NCI-H2107 (cell line): Measurements from ENCODE around the gene PPP4R4.
"Not testable (repeated sequence)": the region's sequence is repeated elsewhere in the genome, so short reads cannot be mapped to it uniquely, and the experiment has no call there.

ENCODE experiments used
- DNase-seq: peaks from one replicate; lab custom pipeline; 2025; lab: John Stamatoyannopoulos, UW

PPP4R4 gene

DNA sequence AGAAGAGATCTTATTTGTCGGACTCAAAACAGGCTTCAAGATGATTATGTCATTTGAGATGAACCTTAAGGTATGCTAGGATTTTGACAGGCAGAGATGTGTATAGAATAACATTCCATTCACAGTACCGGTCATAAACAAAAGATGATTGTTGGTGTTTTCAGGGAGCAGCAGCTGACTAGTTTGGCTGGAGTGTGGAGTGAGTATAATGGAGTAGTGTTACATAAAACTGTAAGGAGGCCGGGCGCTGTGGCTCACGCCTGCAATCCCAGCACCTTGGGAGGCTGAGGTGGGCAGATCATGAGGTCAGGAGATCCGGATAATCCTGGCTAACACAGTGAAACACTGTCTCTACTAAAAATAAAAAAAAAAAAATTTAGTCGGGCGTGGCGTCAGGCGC, 95.0 kb downstream of the PPP4R4 start:
- no peak for DNase-seq

DNA sequence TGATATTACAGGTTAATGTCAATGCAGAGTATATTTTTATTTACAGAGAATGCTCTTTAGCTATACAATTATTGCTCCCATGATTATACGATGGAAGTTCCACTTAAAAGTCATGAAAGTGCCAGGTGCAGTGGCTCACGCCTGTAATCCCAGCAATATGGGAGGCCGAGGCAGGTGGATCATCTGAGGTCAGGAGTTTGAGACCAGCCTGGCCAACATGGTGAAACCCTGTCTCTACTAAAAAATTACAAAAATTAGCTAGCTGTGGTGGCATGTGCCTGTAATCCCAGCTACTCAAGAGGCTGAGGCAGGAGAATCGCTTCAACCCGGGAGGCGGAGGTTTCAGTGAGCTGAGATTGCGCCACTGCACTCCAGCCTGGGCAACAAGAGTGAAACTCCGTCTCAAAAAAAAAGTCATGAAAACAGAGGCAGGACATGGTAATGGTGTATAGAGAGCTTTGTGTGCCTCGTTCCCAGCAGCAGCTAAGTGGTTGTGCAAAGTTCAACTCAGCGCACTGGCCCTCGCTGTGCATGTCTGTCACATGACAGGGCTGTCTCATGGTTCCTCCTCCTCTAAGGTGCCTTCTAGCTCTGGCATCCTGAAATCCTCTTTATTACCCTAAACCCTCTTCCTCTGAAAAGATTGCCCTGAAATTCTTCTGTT, 102.9 kb downstream of the PPP4R4 start:
- DNase-seq, result not testable (repeated sequence)

DNA sequence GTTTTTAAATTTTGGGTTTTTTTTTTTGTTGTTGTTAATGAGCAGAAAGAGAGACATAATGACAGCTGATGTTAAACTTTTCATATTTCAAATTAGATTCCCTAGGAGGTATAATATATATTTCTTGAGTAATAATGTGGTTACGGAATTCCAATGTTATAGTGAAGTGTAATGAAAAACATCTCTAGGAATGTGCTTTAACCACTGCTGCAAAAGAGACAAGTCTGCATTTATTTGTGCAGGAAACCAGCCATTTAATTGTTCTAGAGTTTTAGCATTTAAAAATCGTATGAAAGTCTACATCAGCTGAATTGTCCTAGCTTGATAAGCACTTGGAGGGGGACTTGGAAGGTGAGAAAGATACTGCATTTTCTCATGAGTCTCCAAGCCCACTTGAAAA, 104.6 kb downstream of the PPP4R4 start:
- DNase-seq, result no peak

DNA sequence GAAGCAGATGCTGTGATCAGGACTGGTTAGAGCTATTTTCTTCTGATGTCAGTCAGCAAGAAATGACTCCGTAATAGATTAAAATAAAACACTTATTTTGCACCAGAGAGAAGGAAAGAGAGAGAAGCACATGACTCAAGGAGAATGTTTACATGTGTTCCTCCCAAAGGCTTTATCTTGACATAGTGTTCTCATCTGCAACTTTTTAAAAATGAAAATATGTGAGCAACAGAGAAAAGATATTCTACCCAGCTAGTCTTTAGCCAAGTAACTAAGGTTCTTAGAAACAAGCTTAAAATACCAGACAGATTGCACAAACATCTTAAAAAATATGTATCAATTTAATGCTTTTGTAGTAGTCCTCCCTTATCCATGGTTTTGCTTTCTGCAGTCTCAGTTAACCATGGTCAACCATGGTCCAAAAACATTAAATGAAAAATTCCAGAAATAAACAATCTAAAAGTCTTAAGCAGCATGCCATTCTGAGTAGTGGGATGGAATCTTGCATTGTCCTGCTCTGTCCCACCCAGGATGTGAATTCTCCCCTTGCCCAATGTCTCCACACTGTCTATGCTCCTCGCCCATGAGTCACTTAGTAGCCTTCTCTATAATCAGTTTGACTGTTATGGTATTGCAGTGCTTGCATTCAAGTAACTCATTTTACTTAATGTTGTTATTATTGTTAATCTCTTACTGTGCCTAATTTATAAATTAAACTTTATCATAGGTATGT, 109.0 kb downstream of the PPP4R4 start:
- no peak for DNase-seq

DNA sequence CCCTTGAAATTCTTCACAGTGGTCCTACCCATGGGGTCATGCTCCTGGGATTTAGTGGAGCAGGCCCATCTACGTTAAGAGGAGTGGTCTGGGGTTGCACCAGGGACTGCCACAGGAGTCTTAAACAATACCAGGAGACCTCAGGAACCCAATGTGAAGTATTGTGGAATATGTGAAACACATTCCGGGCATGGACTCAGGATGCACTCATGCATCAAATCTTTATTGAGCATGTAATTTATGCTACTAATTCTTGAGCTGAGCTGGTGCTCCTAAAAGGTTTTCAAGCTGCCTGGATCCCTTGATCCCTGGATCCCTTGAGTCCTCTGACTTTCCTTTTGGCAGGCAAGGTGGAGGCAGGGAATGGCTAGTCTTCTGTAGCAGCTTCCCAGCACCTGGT, 110.1 kb downstream of the PPP4R4 start:
- no peak for DNase-seq

DNA sequence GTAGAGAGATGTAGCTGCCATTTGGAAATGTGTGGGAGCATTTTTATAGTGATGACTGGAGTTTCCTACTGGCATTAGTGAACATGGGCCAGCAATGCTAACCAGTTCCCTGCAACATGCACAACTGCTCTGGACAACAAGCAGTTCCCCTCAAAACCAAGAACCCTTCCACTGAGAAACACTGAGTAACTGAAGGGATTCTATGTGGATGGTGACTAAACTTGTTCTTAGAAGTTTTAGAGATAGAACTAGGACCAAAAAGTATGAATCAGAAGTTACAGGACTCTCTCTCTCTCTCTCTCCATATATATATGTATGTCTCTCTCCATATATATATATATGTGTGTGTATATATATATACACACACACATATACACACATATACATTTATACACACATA, 111.0 kb downstream of the PPP4R4 start:
- no peak for DNase-seq

DNA sequence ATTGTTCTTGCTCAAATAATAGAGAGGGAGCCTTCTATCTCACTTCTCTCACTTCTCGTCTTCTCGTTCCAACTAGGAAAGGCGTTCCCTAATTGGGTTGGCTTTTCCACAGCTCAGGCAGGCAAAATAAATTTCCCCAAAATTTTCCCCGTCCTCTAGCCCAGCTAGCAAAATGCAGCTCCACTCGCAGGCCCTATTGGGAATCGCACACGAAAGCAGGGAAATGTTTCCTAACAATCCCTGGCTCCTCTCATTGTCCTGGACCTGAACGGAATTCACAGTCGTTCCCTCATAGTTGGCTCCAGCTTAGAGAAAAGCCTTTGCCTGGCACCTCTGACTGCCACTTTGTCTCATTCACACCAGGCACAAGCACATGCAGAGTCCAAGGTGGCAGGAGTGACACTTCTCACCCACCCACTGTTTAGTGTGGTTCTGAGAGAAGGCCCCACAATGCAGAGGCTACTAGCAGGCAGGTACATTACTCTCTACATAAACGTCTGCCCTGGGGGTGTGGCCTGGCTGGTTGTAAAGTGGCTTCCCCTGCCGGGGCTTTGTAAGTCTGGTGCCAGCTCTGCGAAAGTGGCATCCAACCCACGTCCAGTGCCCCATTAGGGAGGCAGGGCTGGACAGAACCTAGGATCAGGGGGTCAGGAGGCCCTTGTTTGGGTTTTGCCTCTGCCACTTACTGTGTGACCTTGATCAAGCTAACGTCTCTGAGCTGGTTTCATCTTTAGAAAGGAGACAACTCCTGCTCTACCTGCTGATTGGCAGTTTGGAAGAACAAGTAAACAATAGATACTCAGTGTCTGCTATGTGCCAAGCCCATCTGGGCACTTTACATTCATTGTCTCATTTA, 114.7 kb downstream of the PPP4R4 start:
- no peak for DNase-seq

DNA sequence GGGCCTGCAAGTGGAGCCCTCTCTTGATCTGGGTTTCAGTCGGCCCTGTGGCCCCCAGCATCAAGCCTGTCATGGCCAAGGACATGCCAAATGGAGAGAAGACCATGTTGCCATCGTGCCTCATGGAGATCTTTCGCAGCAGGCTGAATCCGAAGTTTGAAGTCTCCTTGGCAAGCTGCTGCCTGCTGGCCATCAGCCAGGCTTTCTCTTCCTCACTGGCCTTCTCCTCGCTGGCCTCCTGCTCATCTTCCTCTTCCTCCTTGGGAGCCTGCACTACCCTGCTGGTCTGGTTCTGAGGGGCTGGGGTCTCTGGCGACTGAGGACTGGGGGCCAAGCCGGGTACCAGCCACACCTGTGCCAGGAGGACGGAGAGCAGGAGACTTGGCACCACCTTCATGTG, 116.1 kb downstream of the PPP4R4 start:
- no peak for DNase-seq

DNA sequence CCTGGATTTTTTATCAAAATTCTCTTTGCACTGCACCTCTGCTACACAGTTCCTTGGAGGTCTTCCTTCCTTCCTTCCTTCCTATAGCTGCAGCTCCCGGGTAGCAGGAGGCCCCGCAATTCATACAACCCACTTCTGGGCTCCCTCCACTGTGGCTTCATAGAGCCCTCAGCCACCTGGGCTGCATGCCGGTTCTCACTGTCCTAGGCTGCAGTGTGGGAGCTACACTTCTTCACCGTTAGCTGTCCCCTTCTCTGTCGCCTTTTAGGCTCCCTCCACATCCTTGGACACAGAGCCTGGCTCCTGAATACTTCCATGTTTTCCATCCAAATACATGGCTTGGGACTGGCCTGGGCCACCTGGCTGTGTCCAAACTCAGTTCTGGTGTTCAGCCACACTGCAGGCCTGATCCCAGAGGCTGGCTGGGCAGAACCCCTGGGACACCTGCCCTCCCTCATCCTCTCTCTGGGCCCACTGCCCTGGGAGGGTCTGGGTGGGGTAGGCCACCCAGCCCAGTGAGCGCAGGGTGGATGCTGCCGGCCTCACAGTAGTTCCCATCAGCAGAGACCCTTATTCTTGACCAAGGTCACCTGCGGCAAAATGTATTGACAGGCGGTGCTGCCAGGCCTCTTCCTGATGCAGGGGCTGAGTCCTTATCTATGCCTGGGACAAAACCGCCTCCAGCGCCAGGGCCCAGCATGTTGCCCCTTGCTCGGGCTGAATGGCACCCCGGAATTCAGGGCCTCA, 117.2 kb downstream of the PPP4R4 start:
- no peak for DNase-seq

DNA sequence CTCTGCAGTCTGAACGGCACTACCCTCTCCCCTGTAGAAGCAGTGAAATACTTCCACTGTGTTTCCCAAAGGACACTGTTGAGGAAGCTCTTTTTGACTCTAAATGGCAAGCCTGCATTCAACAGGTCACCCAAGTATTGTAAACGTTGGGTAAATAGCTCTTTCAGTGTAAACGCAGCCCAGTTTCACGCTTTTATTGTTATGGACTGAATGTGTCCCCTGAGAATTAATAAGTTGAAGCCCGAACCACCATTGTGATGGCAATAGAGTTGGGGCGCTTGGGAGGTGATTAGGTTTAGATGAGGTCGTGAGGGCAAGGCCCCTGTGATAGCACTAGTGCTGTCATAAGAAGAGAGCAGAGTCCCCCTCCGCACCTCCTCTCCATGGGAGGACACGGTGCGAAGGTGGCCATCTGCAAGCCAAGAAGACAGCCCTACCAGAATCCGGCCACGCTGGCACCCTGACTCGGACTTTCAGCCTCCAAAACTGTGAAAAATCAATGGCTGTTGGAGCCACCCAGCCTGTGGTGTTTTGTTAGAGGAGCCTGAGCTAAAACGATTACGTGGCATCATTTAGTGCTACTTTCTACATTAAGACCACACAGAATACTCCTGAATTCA, 117.9 kb downstream of the PPP4R4 start:
- no peak for DNase-seq

DNA sequence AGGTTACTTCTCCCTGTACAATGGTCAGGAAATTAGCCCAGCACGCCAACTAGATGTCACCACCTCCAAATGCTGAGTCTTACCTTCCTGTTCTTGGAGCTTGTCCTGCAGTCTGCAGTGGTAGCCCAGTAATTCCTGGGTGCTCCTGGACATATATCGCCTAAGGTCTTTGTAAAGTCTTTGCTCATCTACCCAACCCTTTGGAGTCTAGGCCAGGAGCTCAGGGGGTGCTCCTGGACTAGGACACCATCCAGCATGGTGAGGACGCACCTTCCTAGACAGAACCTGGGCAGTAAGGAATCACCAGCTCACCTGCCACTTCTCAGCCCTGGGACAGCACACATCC, 118.4 kb downstream of the PPP4R4 start:
- DNase-seq, result no peak

DNA sequence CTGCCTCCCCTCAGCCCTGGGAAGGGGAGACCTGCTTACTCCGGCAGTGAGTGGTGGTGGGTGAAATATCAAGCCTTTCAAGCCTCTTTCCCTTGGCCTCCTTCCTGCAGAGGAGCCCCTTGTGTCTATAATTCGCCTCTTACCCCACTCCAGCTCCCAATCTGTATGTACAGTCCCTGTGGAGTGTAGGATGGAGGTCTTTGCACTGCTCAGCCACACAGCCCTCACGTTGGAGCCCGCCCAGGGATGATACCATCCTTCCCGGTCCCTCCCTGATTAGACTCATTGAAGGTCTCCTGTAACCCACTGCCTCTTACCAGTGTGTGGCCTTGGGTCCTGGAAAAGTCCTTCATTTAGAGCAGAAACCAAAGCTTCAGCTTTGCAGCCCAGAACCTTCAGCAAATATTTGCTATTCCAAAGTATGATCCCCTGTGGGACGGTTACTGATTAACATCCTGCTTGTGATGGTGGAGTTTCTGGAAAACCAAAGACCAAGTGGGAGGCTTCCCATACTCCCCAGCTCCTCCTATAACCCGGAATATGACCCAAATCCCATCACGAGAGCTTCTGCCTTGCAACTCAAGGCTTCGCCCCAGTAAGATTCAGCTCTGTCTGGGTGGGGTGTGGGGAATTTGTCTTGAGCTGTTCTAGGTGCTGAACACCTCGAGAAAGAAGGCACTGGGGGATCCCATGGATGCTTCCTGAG, 118.9 kb downstream of the PPP4R4 start, which contains the start of gene SERPINA10:
Gene SERPINA10, minus strand, starts transcription at position 397 of the 706 bp plus-strand sequence. CDS start 2,675 bp downstream, outside the sequence.
- DNase-seq, result no peak

DNA sequence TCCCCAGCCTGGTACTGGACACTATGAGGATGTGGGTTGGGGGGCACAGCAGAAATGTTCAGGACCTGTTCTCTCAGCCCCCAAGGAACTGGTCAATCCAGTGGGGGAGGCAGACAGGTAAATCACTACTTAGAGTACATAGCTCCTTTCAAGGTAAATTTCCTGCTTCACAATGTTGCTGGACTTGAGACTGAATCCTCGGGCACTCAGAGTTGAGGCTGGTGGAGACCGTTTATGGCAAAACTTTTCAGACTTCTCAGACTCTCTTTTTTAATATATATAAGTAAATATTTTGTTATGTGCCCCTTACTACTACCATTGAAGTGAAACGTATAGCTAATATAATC, 119.4 kb downstream of the PPP4R4 start:
- no peak for DNase-seq

DNA sequence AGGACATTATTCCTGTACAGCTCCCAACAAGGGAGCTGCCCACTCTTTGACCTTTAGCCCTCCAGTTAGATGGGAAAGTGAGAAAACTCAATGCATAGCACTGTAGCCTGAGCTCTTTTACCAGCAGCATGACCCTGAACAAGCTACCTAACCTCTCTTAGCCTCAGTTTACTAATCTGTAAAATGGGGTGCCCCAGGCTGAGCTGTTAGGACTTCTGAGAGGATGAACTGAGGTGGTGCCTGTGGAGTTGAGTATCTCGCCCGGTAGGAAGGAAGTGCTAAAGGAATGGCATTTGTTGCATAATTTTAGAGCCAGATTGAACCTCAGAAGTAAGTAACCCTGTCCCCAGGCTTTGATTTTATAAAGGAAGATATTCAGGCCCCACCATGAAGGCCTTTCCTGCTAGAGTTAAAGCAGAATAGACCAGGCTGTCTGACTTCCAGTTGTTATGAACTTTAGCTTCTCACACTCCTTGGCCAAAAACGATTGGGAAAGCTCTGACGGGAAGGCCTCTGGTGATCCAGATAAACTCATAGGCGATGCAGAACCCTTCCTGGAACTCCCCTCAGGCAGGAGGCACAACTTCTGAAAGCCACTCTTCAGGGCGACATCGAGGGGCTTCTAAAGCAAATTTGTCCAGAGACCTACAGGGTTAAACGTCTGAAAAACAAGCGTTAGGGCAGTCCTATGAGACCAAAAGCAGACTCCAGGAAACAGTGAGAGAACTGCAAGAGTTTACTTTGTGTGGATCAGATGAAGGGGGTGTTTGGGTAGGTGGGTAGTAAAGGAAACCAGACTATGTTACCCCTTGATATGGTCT, 121.4 kb downstream of the PPP4R4 start:
- no peak for DNase-seq

DNA sequence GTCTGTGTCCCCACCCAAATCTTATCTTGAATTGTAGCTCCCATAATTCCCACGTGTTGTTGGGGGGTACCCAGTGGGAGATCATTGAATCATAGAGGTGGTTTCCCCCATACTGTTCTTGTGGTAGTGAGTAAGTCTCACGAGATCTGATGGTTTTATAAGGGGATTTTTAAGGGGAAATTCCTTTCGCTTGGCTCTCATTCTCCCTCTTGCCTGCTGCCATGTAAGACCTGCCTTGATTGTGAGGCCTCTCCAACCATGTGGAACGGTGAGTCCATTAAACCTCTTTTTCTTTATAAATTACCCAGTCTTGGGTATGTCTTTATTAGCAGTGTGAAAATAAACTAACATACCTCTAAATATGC, 122.0 kb downstream of the PPP4R4 start:
- DNase-seq, result not testable (repeated sequence)

DNA sequence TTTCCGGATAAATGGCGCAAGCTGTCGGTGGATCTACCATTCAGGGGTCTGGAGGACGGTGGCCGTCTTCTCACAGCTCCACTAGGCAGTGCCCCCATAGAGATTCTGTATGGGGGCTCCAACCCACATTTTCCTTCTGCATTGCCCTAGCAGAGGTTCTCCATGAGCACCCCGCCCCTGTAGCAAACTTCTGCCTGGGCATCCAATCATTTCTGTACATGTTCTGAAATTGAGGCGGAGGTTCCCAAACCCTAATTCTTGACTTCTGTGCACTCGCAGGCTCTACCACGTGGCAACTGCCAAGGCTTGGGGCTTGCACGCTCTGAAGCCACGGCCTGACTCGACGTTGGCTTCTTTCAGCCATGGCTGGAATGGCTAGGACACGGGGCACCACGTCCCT, 124.0 kb downstream of the PPP4R4 start:
- DNase-seq, result no peak

DNA sequence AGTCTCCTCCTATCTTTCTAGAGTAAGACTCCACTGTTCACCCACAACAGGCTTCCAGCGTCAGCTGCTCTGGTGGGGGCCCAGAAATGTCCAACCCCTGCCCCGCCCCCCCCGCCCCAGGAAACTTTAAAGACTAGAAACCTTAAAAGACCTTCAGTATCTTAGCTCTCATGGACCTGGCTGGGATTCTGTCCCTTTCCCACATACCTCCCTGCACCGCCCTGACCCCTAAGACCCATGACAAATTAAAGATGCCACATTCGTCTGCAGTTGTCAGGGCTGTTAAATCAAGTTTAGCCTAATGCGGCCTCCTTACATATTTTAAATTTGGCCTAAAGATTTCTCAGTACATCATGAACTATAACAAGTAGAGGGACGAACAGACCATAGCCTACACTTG, 129.0 kb downstream of the PPP4R4 start:
- DNase-seq, result no peak

DNA sequence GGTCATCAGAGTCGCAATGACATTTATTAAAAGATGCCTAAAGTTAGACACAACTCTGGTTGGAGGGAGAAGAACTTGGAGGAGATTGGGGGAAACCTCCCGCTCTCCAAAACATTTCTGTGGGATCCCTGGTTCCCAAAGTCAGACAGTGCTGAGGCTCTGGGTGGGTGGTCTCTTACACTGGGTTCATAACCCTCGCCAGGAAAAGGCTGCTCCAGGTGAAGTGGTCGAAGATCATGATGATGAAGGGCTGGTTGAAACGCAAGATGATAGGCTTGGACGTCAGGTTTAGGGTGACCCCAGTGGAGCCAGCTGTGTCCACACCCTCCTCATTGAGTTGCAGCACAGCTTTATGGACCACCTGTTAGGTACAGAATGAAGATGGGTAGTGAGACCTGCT, 130.1 kb downstream of the PPP4R4 start:
- no peak for DNase-seq

DNA sequence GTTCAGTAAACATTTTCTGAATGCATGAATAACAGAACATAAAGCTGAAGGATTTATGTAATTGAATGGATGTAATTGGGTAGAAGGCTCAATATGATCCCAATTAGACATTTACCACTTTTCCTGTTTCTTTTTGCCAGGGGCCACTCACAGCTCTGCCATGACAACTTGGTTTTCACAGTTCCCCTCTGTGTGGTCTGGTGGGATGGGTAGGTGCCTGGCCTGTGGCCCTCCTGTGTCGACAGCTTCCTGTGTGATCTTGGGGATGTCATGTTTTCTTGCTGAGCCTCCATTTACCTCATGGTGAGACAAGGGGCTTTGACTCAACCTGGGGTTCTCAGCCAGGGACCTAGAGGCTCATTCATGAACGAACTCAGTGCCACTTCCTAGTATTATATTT, 131.5 kb downstream of the PPP4R4 start:
- DNase-seq, result no peak
